ENCODE data around the gene ZNF354B. TPM values are rescaled to one million over a fixed set of nuclear protein-coding genes. Genes with fewer than 3 reads are reported as not detected.
A peak's percentile ranks its signal among the peaks of the same experiment; 100 is the strongest.

Gene ZNF354B
- 11.4 TPM for polyA plus RNA-seq (2013, experiment 1 of 2)
- 11.0 TPM for polyA plus RNA-seq (2013, experiment 2 of 2)

GRCh38 chr5:178859625-178860521 is at the start of gene ZNF354B:
Gene ZNF354B, plus strand, starts transcription at chr5:178859953. Its CDS starts 1,095 bp downstream, at chr5:178861048.
- Histone ChIP-seq H3K4me2 (ENCODE audit: insufficient read depth, low read length, poor library complexity, severe bottlenecking) (peak within 1 kb of the TSS; percentile 69), H3K9me3 (replicated peaks in 1 of 2; ENCODE audit: control insufficient read depth in 2 of 2, insufficient read depth in 1 of 2, low read depth in 1 of 2, low read length in 2 of 2) (peaks cover 2 to 43% of the 10 kb centered on the region in 2 donors), H3K4me3 (ENCODE audit: low read length in 2 of 2) (peak within 1 kb of the TSS; percentile 62 to 84), H3K27me3 (ENCODE audit: control insufficient read depth in 3 of 3, insufficient read depth in 3 of 3, low read depth in 1 of 3, low read length in 3 of 3) (no peaks in the 10 kb centered on the region), H2BK15ac (ENCODE audit: low read length) (no peak within 1 kb of the TSS), H4K8ac (ENCODE audit: low read depth, low read length) (no peak within 1 kb of the TSS), H3K18ac (ENCODE audit: low read length) (peak within 1 kb of the TSS; percentile 88), H3K27ac (replicated peaks; ENCODE audit: low read length) (no peak within 1 kb of the TSS), H2AFZ (ENCODE audit: low read length) (peak within 1 kb of the TSS; percentile 80), H3K14ac (ENCODE audit: low read length) (peak within 1 kb of the TSS; percentile 71), H3K4me1 (ENCODE audit: control insufficient read depth in 2 of 2, insufficient read depth in 1 of 2, low read depth in 1 of 2, low read length in 2 of 2) (peaks cover 0 to 5% of the 10 kb centered on the region in 2 donors), H2BK120ac (ENCODE audit: low read depth, low read length) (no peak within 1 kb of the TSS), H3K4ac (ENCODE audit: low read length) (no peak within 1 kb of the TSS), H2BK12ac (ENCODE audit: low read length) (no peak within 1 kb of the TSS), H4K91ac (ENCODE audit: low read depth, low read length, poor library complexity) (no peak within 1 kb of the TSS), H2BK5ac (ENCODE audit: low read length) (peak within 1 kb of the TSS; percentile 13), H2AK5ac (ENCODE audit: low read depth, low read length) (no peak within 1 kb of the TSS), H3K23ac (ENCODE audit: low read depth, low read length, poor library complexity) (peak within 1 kb of the TSS; percentile 98), H3K79me1 (ENCODE audit: low read depth, low read length) (peaks cover 2% of the 10 kb centered on the region), H3K9ac (ENCODE audit: low read depth, low read length, poor library complexity) (peak within 1 kb of the TSS; percentile 93), H3K36me3 (replicated peaks in 1 of 2; ENCODE audit: control insufficient read depth in 2 of 2, insufficient read depth in 2 of 2, low read length in 2 of 2) (peaks cover 2 to 35% of the 10 kb centered on the region in 2 donors)
- WGBS, 2 donors (ENCODE audit: extremely low coverage in 2 of 2, insufficient read length in 2 of 2, insufficient replicate concordance in 1 of 2): no CpG with 5 or more reads among the region's 86 CpGs
- DNase-seq (ENCODE audit: low spot score): peak; percentile 87

GRCh38 chr5:178817506-178817905 is 42.2 kb upstream of the ZNF354B start:
- Histone ChIP-seq H2BK120ac (ENCODE audit: low read depth, low read length) (no peak overlapping the region), H3K27ac (replicated peaks; ENCODE audit: low read length) (no peak overlapping the region), H3K23ac (ENCODE audit: low read depth, low read length, poor library complexity) (no peak overlapping the region), H3K79me1 (ENCODE audit: low read depth, low read length) (no peaks in the 10 kb centered on the region), H2BK12ac (ENCODE audit: low read length) (no peak overlapping the region), H2BK15ac (ENCODE audit: low read length) (no peak overlapping the region), H3K4ac (ENCODE audit: low read length) (no peak overlapping the region), H3K4me3 (ENCODE audit: low read length in 2 of 2) (no peak overlapping the region), H3K4me2 (ENCODE audit: insufficient read depth, low read length, poor library complexity, severe bottlenecking) (no peak overlapping the region), H3K14ac (ENCODE audit: low read length) (no peak overlapping the region), H3K18ac (ENCODE audit: low read length) (no peak overlapping the region), H2BK5ac (ENCODE audit: low read length) (no peak overlapping the region), H3K4me1 (ENCODE audit: control insufficient read depth in 2 of 2, insufficient read depth in 1 of 2, low read depth in 1 of 2, low read length in 2 of 2) (no peaks in the 10 kb centered on the region), H4K8ac (ENCODE audit: low read depth, low read length) (no peak overlapping the region), H2AK5ac (ENCODE audit: low read depth, low read length) (no peak overlapping the region), H3K36me3 (replicated peaks in 1 of 2; ENCODE audit: control insufficient read depth in 2 of 2, insufficient read depth in 2 of 2, low read length in 2 of 2) (no peaks in the 10 kb centered on the region), H3K27me3 (ENCODE audit: control insufficient read depth in 3 of 3, insufficient read depth in 3 of 3, low read depth in 1 of 3, low read length in 3 of 3) (no peaks in the 10 kb centered on the region), H4K91ac (ENCODE audit: low read depth, low read length, poor library complexity) (no peak overlapping the region), H2AFZ (ENCODE audit: low read length) (no peak overlapping the region), H3K9me3 (replicated peaks in 1 of 2; ENCODE audit: control insufficient read depth in 2 of 2, insufficient read depth in 1 of 2, low read depth in 1 of 2, low read length in 2 of 2) (peaks cover 0 to 4% of the 10 kb centered on the region in 2 donors), H3K9ac (ENCODE audit: low read depth, low read length, poor library complexity) (no peak overlapping the region)
- DNase-seq (ENCODE audit: low spot score): no peak
- WGBS, 2 donors (ENCODE audit: extremely low coverage in 2 of 2, insufficient read length in 2 of 2, insufficient replicate concordance in 1 of 2): no CpG with 5 or more reads among the region's 8 CpGs

DNA sequence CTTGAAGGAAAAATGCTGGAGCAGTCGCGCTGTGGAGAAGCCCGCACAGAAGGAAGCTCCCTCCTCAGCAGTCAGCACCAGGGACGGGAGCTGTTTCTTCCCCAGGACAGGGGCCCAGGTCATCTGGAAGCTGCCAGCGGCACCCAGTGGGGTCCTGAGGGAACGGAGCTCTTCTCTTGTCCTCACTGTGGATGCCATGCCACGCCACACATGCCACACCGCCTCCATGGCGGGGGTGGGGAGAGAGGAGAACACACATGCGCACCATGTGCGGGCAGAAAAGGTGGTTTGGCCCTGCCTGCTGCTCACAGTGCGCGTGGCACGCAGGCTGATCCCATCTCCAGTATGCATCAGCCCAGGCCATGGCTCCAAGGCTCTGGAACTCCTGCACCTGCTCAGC is 41.7 kb upstream of the ZNF354B start:
- Histone ChIP-seq H3K9me3 (replicated peaks in 1 of 2; ENCODE audit: control insufficient read depth in 2 of 2, insufficient read depth in 1 of 2, low read depth in 1 of 2, low read length in 2 of 2) (peaks cover 0 to 4% of the 10 kb centered on the region in 2 donors), H2AK5ac (ENCODE audit: low read depth, low read length) (no peak overlapping the region), H3K4me2 (ENCODE audit: insufficient read depth, low read length, poor library complexity, severe bottlenecking) (no peak overlapping the region), H3K27ac (replicated peaks; ENCODE audit: low read length) (no peak overlapping the region), H4K91ac (ENCODE audit: low read depth, low read length, poor library complexity) (no peak overlapping the region), H3K4me3 (ENCODE audit: low read length in 2 of 2) (no peak overlapping the region), H3K4ac (ENCODE audit: low read length) (no peak overlapping the region), H3K23ac (ENCODE audit: low read depth, low read length, poor library complexity) (no peak overlapping the region), H3K4me1 (ENCODE audit: control insufficient read depth in 2 of 2, insufficient read depth in 1 of 2, low read depth in 1 of 2, low read length in 2 of 2) (no peaks in the 10 kb centered on the region), H3K9ac (ENCODE audit: low read depth, low read length, poor library complexity) (no peak overlapping the region), H3K79me1 (ENCODE audit: low read depth, low read length) (no peaks in the 10 kb centered on the region), H2BK12ac (ENCODE audit: low read length) (no peak overlapping the region), H2BK5ac (ENCODE audit: low read length) (no peak overlapping the region), H3K36me3 (replicated peaks in 1 of 2; ENCODE audit: control insufficient read depth in 2 of 2, insufficient read depth in 2 of 2, low read length in 2 of 2) (no peaks in the 10 kb centered on the region), H2AFZ (ENCODE audit: low read length) (peak overlapping the region; percentile 18), H2BK120ac (ENCODE audit: low read depth, low read length) (no peak overlapping the region), H3K14ac (ENCODE audit: low read length) (no peak overlapping the region), H2BK15ac (ENCODE audit: low read length) (no peak overlapping the region), H3K27me3 (ENCODE audit: control insufficient read depth in 3 of 3, insufficient read depth in 3 of 3, low read depth in 1 of 3, low read length in 3 of 3) (no peaks in the 10 kb centered on the region), H4K8ac (ENCODE audit: low read depth, low read length) (no peak overlapping the region), H3K18ac (ENCODE audit: low read length) (peak overlapping the region; percentile 67)
- DNase-seq (ENCODE audit: low spot score): no peak
- WGBS, 2 donors (ENCODE audit: extremely low coverage in 2 of 2, insufficient read length in 2 of 2, insufficient replicate concordance in 1 of 2): no CpG with 5 or more reads among the region's 14 CpGs

DNA sequence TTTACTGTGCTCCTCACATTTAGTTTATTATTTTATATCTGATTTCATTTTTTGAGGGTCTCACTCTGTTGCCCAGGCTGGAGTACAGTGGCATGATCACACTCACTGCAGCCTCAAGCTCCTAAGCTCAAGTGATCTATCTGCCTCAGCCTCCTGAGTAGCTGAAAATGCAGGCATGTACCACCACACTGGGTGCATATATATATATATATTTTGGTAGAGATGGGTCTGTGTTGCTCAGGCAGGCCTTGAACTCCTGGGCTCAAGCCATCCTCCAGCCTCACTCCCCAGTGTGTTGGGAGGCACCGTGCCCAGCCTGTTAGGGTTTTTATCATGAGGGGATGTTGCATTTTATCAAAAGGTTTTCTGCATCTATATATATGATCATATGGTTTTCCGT is 39.8 kb upstream of the ZNF354B start:
- Histone ChIP-seq H3K9ac (ENCODE audit: low read depth, low read length, poor library complexity) (no peak overlapping the region), H2BK120ac (ENCODE audit: low read depth, low read length) (no peak overlapping the region), H3K27ac (replicated peaks; ENCODE audit: low read length) (no peak overlapping the region), H3K14ac (ENCODE audit: low read length) (no peak overlapping the region), H2BK15ac (ENCODE audit: low read length) (no peak overlapping the region), H2BK12ac (ENCODE audit: low read length) (no peak overlapping the region), H3K9me3 (replicated peaks in 1 of 2; ENCODE audit: control insufficient read depth in 2 of 2, insufficient read depth in 1 of 2, low read depth in 1 of 2, low read length in 2 of 2) (peaks cover under 1 to 4% of the 10 kb centered on the region in 2 donors), H2AFZ (ENCODE audit: low read length) (no peak overlapping the region), H3K4me3 (ENCODE audit: low read length in 2 of 2) (no peak overlapping the region), H3K4me2 (ENCODE audit: insufficient read depth, low read length, poor library complexity, severe bottlenecking) (no peak overlapping the region), H3K36me3 (replicated peaks in 1 of 2; ENCODE audit: control insufficient read depth in 2 of 2, insufficient read depth in 2 of 2, low read length in 2 of 2) (no peaks in the 10 kb centered on the region), H3K18ac (ENCODE audit: low read length) (no peak overlapping the region), H3K4me1 (ENCODE audit: control insufficient read depth in 2 of 2, insufficient read depth in 1 of 2, low read depth in 1 of 2, low read length in 2 of 2) (no peaks in the 10 kb centered on the region), H3K23ac (ENCODE audit: low read depth, low read length, poor library complexity) (no peak overlapping the region), H3K27me3 (ENCODE audit: control insufficient read depth in 3 of 3, insufficient read depth in 3 of 3, low read depth in 1 of 3, low read length in 3 of 3) (no peaks in the 10 kb centered on the region), H4K91ac (ENCODE audit: low read depth, low read length, poor library complexity) (no peak overlapping the region), H2AK5ac (ENCODE audit: low read depth, low read length) (no peak overlapping the region), H3K4ac (ENCODE audit: low read length) (no peak overlapping the region), H4K8ac (ENCODE audit: low read depth, low read length) (no peak overlapping the region), H2BK5ac (ENCODE audit: low read length) (no peak overlapping the region), H3K79me1 (ENCODE audit: low read depth, low read length) (no peaks in the 10 kb centered on the region)
- no CpG with 5 or more reads among the region's 2 CpGs for WGBS, 2 donors (ENCODE audit: extremely low coverage in 2 of 2, insufficient read length in 2 of 2, insufficient replicate concordance in 1 of 2)
- DNase-seq (ENCODE audit: low spot score): no peak

All from neuronal stem cell (in vitro differentiated cells).